Fibroblast of skin of left quadriceps (primary cell): ENCODE measurements around the gene KCNK16.

ENCODE experiments used
- DNase-seq, 2 experiments: peaks; one replicate each; pipeline ENCODE4 v3.0.0-alpha.2; 2013; ENCODE audit warnings: low read depth in 2 of 2

Gene KCNK16

GRCh38 chr6:39276379-39276995 is 46.0 kb downstream of the KCNK16 start:
- no peak for DNase-seq

DNA sequence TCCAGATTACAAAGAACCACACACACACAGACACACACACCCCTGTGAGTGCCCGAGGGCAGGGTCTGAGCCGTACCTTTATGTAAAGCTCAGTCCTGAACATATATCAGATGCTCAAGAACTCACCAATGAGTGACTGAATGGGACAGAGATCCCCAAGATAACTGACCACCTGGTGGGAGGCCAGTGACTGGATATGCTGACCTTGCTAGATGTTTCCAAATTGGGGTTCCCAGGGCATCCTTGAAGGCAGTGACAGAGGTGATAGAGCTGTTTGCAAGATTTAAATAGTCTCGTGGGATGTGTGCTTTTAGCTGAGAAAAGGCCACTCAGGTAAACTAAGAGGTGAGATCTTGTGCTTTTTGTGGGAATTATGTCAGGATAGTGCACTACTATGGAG is 47.6 kb downstream of the KCNK16 start:
- no peak for DNase-seq

DNA sequence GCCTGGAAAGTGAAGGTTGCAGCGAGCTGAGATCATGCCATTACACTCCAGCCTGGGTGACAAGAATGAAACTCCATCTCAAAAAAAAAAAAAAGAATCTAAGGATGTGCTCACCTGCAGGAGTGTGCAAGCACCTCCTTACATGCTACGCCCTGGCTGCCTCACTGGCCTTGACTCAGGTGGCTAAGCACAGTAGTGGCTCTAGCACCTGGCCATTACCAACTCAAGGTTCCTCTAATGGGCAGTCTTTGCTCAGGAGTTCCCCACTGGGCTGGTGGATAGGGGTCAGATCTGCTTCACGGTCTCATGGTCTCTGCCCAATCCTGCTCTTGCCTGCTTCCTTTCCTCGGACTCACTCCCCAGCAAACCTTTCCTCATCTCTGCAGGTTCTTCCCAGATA is 48.0 kb downstream of the KCNK16 start:
- no peak for DNase-seq

DNA sequence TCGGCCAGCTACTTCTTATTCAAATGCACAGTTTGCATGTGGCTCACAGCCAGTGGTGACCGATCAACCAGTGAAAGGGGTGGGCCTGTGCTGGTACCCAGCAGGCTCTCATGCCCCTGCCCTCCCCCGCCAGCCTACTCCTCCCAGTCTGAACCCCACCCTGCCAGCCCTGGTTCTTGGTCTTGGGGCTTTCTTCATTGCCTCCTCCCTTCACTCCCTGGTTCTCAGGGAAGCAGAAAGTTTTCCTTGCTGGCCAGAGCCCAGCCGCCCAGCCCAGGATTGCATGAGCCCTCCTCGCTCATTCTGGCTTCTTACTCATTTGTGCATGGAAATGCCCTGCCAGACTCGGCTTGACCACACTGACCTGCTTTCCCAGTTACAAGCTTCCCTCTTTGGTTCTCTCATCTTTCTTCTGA is 49.1 kb downstream of the KCNK16 start:
- DNase-seq: no peak

GRCh38 chr6:39269961-39270360 is 52.5 kb downstream of the KCNK16 start:
- no peak for DNase-seq

- no peak for DNase-seq
Observed at GRCh38 chr6:39268721-39269120, 53.8 kb downstream of the KCNK16 start.

DNA sequence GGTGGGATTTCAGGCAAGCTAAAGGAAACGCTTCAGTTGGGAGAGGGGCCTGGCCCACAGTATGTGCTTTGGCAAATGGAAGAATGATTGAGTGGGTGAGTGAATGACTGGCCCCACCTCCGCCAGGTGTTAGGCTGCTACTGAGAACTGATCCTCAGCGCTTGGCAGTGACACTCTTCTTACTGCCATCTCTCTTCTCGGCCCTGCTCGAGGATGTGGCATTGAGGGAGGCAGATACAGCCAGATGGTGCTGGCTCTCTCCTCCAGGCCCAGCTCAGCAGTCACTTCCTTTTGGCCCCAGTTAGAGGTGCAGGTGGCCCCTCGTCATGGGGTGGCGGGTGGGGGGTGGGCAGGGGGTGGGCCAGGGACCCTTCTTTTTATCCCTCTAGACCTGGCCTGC is 54.3 kb downstream of the KCNK16 start:
- no peak for DNase-seq

- DNase-seq: no peak
Observed at GRCh38 chr6:39266782-39267355, 55.6 kb downstream of the KCNK16 start.

- DNase-seq: no peak
Observed at GRCh38 chr6:39266375-39266774, 56.1 kb downstream of the KCNK16 start.
